HepG2 (cell line): Measurements from ENCODE around the gene CABLES1. TPM values are rescaled to one million over a fixed set of nuclear protein-coding genes. Genes with fewer than 3 reads are reported as not detected.
A peak's percentile ranks its signal among the peaks of the same experiment; 100 is the strongest.

Experiments used
- AGO1 ChIP-seq: fragments of 200-400 bp; formaldehyde crosslinking; IDR thresholded peaks from 2 replicates; pipeline ENCODE4 v1.6.1; 2017; ENCODE audit warnings: mild to moderate bottlenecking, low read depth, low read length, moderate library complexity; ENCODE audit not compliant: poor library complexity, severe bottlenecking
- BORCS8-MEF2B ChIP-seq: sonication (generic); formaldehyde crosslinking; IDR thresholded peaks from 2 replicates; pipeline ENCODE4 v1.8.0; 2022; ENCODE audit warnings: mild to moderate bottlenecking, missing genetic modification reagents
- CEBPB ChIP-seq: IDR thresholded peaks from 2 replicates; pipeline ENCODE4 v1.6.1; 2011; ENCODE audit warnings: low read depth, low read length, improper control_type of control experiment, borderline replicate concordance
- KMT2A ChIP-seq: sonication (generic); formaldehyde crosslinking; IDR thresholded peaks from 2 replicates; pipeline ENCODE4 v1.4.0; 2020; ENCODE audit warnings: missing genetic modification reagents
- NFYC ChIP-seq: IDR thresholded peaks from 2 replicates; pipeline ENCODE4 v1.6.1; 2016; ENCODE audit warnings: missing genetic modification reagents, missing compliant biosample characterization
- PAF1 ChIP-seq: IDR thresholded peaks from 2 replicates; pipeline ENCODE4 v1.6.1; 2016; ENCODE audit warnings: missing genetic modification reagents, missing compliant biosample characterization
- PHF5A ChIP-seq: IDR thresholded peaks from one replicate; pipeline ENCODE4 v1.6.1; 2018; ENCODE audit warnings: low read depth, missing genetic modification reagents; ENCODE audit not compliant: unreplicated experiment
- PRPF4 ChIP-seq: fragments of 200-400 bp; formaldehyde crosslinking; IDR thresholded peaks from 2 replicates; pipeline ENCODE4 v1.6.1; 2016; ENCODE audit warnings: low read length, low read depth; ENCODE audit not compliant: poor library complexity, severe bottlenecking
- SOX13 ChIP-seq, 3 experiments: fragments of 450-650 bp in 1 of 3; sonication (generic) in 1 of 3; formaldehyde crosslinking in 1 of 3; IDR thresholded peaks in 2 of 3; conservative IDR thresholded peaks in 1 of 3; 2 replicates each; pipeline versions ENCODE4 v1.5.0 to v1.6.1; 2016 to 2020; ENCODE audit warnings: antibody characterized with exemption in 1 of 3, mild to moderate bottlenecking in 1 of 3, missing compliant biosample characterization in 1 of 3, missing genetic modification reagents in 1 of 3, moderate library complexity in 1 of 3
- ZMYM3 ChIP-seq: sonication (generic); formaldehyde crosslinking; IDR thresholded peaks from 2 replicates; pipeline ENCODE4 v1.5.1; 2020; ENCODE audit warnings: mild to moderate bottlenecking, missing genetic modification reagents
- ZMYM4 ChIP-seq: sonication (generic); formaldehyde crosslinking; IDR thresholded peaks from 2 replicates; pipeline ENCODE4 v1.8.1; 2023; ENCODE audit warnings: mild to moderate bottlenecking, missing genetic modification reagents
- ZNF44 ChIP-seq: sonication (generic); formaldehyde crosslinking; IDR thresholded peaks from 2 replicates; pipeline ENCODE4 v1.5.1; 2020; ENCODE audit warnings: mild to moderate bottlenecking, missing genetic modification reagents
- ZNF589 ChIP-seq: sonication (generic); formaldehyde crosslinking; conservative IDR thresholded peaks from 2 replicates; pipeline ENCODE4 v1.8.0; 2022; ENCODE audit warnings: mild to moderate bottlenecking, moderate library complexity, missing genetic modification reagents
- ZSCAN30 ChIP-seq: sonication (generic); formaldehyde crosslinking; IDR thresholded peaks from 2 replicates; pipeline ENCODE4 v1.5.0; 2020; ENCODE audit warnings: mild to moderate bottlenecking, missing genetic modification reagents
- polyA plus RNA-seq, 8 experiments: library from polyadenylated mRNA; depleted of rRNA in 3 of 8; stranded (reverse) in 7 of 8; unstranded in 1 of 8; fragments of >200 nt; fragmentation: Illumina TruSeq in 4 of 8; extraction: Trizol in 4 of 8; gene quantifications; 2 replicates each; pipeline versions ENCODE4 v1.2.1 to v1.2.3, GENCODE V29; 2011 to 2016; ENCODE audit warnings: low read depth in 4 of 8, missing spikeins in 1 of 8, mixed read lengths in 1 of 8; ENCODE audit not compliant: insufficient read depth in 1 of 8
- total RNA-seq, 5 experiments: library from RNA; depleted of rRNA; stranded (reverse); fragments of >200 nt; fragmentation: Illumina TruSeq; extraction: Trizol; gene quantifications; 2 replicates each; pipeline ENCODE4 v1.2.3, GENCODE V29; 2016; ENCODE audit warnings: low read depth in 1 of 5
- TF ChIP-seq, protein P1 (sequence below), 2 experiments: sonication (generic) in 1 of 2; formaldehyde crosslinking in 1 of 2; IDR thresholded peaks; 2 replicates each; pipeline versions ENCODE4 v1.4.0 to v1.6.1; 2018 to 2020; ENCODE audit warnings: missing genetic modification reagents in 2 of 2, borderline replicate concordance in 1 of 2, low read depth in 1 of 2, mild to moderate bottlenecking in 1 of 2, missing biosample characterization in 1 of 2
- TF ChIP-seq, protein P2 (sequence below): sonication (generic); formaldehyde crosslinking; IDR thresholded peaks from 2 replicates; pipeline ENCODE4 v1.4.0; 2020; ENCODE audit warnings: mild to moderate bottlenecking, missing genetic modification reagents
- TF ChIP-seq, protein P3 (sequence below): sonication (generic); formaldehyde crosslinking; IDR thresholded peaks from 2 replicates; pipeline ENCODE4 v1.8.1; 2023; ENCODE audit warnings: missing genetic modification reagents, mild to moderate bottlenecking, borderline replicate concordance
- TF ChIP-seq, protein P4 (sequence below): sonication (generic); formaldehyde crosslinking; IDR thresholded peaks from 2 replicates; pipeline ENCODE4 v1.4.0; 2020; ENCODE audit warnings: mild to moderate bottlenecking, missing genetic modification reagents
- TF ChIP-seq, protein P5 (sequence below): sonication (generic); formaldehyde crosslinking; IDR thresholded peaks from 2 replicates; pipeline ENCODE4 v1.9.0; 2021; ENCODE audit warnings: missing genetic modification reagents, borderline replicate concordance
- TF ChIP-seq, protein P6 (sequence below): sonication (generic); formaldehyde crosslinking; IDR thresholded peaks from 2 replicates; pipeline ENCODE4 v1.5.0; 2020; ENCODE audit warnings: missing genetic modification reagents

The CABLES1 gene
- total and polyA plus RNA-seq, 2 of the 13 experiments (the other 11 are each of a cell fraction or from before 2014, with no cell fraction given): 14.7 to 25.8 TPM

DNA sequence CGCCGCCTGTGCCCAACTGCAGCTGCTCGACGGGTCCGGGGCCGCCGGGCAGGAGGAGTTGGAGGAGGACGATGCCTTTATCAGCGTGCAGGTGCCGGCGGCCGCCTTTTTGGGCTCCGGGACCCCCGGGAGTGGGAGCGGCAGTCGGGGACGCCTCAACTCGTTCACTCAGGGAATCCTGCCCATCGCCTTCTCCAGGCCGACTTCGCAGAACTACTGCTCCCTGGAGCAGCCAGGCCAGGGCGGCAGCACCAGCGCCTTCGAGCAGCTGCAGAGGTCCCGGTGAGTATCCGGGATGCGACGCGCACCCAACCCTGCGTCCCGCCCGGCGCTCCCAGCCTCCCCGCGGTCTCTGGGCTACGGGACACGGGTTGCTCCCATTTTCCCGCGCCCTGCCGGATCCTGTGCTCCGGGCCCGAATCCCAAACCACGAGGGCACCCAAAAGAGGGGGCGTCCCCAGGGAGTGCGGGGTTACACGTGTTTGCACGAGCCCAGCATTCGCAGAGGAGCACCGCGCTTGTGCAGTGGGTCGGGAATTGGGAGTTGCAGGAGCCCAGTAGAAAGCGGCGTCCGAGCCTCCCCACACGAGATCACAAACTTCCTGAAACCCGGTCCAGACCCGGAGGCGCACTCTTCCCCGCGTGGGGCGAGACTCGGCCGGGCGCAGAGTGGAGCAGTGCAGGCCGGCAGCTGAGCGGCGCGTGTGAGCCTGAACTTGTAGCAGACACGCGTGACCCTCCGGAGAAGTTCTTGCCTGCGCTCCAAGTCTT is 1.2 kb downstream of the CABLES1 start (continued):
- TF ChIP-seq CEBPB (no peak), ZSCAN30 (CRISPR knock-in tag) (no peak), AGO1 (no peak), KMT2A (peak; percentile 86), PHF5A (CRISPR knock-in tag) (no peak), SOX13 (IDR thresholded peaks at IDR 0.05) (no peak), SOX13 (CRISPR knock-in tag; conservative IDR thresholded peaks at IDR 0.05 in 1 of 2, IDR thresholded peaks at IDR 0.05 in 1 of 2) (no peak), PRPF4 (no peak), ZNF589 (CRISPR knock-in tag) (0 out of 2 replicates have a peak, but pooled peaks have one; percentile 33), BORCS8-MEF2B (CRISPR knock-in tag) (peak; percentile 24; the same call in 1 of the 2 replicates), PAF1 (no peak), NFYC (no peak), ZMYM3 (no peak), ZMYM4 (CRISPR knock-in tag) (no peak), ZNF44 (CRISPR knock-in tag) (no peak)
- TF ChIP-seq, protein P1, sequence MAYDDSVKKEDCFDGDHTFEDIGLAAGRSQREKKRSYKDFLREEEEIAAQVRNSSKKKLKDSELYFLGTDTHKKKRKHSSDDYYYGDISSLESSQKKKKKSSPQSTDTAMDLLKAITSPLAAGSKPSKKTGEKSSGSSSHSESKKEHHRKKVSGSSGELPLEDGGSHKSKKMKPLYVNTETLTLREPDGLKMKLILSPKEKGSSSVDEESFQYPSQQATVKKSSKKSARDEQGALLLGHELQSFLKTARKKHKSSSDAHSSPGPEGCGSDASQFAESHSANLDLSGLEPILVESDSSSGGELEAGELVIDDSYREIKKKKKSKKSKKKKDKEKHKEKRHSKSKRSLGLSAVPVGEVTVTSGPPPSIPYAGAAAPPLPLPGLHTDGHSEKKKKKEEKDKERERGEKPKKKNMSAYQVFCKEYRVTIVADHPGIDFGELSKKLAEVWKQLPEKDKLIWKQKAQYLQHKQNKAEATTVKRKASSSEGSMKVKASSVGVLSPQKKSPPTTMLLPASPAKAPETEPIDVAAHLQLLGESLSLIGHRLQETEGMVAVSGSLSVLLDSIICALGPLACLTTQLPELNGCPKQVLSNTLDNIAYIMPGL (CRISPR knock-in tag; IDR thresholded peaks at IDR 0.05; ENCODE audit: borderline replicate concordance in 1 of 2, low read depth in 1 of 2): peak in 1 of 2 experiments; percentile 68; a peak in 2 of 4 replicates
- TF ChIP-seq, protein P2, sequence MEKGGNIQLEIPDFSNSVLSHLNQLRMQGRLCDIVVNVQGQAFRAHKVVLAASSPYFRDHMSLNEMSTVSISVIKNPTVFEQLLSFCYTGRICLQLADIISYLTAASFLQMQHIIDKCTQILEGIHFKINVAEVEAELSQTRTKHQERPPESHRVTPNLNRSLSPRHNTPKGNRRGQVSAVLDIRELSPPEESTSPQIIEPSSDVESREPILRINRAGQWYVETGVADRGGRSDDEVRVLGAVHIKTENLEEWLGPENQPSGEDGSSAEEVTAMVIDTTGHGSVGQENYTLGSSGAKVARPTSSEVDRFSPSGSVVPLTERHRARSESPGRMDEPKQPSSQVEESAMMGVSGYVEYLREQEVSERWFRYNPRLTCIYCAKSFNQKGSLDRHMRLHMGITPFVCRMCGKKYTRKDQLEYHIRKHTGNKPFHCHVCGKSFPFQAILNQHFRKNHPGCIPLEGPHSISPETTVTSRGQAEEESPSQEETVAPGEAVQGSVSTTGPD (CRISPR knock-in tag): no peak
- TF ChIP-seq, protein P3, sequence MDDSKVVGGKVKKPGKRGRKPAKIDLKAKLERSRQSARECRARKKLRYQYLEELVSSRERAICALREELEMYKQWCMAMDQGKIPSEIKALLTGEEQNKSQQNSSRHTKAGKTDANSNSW (CRISPR knock-in tag): no peak
- TF ChIP-seq, protein P4, sequence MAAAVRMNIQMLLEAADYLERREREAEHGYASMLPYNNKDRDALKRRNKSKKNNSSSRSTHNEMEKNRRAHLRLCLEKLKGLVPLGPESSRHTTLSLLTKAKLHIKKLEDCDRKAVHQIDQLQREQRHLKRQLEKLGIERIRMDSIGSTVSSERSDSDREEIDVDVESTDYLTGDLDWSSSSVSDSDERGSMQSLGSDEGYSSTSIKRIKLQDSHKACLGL (CRISPR knock-in tag): peak; percentile 79
- TF ChIP-seq, protein P5, sequence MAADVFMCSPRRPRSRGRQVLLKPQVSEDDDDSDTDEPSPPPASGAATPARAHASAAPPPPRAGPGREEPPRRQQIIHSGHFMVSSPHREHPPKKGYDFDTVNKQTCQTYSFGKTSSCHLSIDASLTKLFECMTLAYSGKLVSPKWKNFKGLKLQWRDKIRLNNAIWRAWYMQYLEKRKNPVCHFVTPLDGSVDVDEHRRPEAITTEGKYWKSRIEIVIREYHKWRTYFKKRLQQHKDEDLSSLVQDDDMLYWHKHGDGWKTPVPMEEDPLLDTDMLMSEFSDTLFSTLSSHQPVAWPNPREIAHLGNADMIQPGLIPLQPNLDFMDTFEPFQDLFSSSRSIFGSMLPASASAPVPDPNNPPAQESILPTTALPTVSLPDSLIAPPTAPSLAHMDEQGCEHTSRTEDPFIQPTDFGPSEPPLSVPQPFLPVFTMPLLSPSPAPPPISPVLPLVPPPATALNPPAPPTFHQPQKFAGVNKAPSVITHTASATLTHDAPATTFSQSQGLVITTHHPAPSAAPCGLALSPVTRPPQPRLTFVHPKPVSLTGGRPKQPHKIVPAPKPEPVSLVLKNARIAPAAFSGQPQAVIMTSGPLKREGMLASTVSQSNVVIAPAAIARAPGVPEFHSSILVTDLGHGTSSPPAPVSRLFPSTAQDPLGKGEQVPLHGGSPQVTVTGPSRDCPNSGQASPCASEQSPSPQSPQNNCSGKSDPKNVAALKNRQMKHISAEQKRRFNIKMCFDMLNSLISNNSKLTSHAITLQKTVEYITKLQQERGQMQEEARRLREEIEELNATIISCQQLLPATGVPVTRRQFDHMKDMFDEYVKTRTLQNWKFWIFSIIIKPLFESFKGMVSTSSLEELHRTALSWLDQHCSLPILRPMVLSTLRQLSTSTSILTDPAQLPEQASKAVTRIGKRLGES: no peak
- TF ChIP-seq, protein P6, sequence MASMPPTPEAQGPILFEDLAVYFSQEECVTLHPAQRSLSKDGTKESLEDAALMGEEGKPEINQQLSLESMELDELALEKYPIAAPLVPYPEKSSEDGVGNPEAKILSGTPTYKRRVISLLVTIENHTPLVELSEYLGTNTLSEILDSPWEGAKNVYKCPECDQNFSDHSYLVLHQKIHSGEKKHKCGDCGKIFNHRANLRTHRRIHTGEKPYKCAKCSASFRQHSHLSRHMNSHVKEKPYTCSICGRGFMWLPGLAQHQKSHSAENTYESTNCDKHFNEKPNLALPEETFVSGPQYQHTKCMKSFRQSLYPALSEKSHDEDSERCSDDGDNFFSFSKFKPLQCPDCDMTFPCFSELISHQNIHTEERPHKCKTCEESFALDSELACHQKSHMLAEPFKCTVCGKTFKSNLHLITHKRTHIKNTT (CRISPR knock-in tag): no peak
